PC-9 (cell line): ENCODE data around the gene UBE2L5.
A peak's percentile ranks its signal among the peaks of the same experiment; 100 is the strongest.
"Not testable (repeated sequence)": the region's sequence is repeated elsewhere in the genome, so short reads cannot be mapped to it uniquely, and the experiment has no call there.

Experiments
- CTCF ChIP-seq: fragments of 200-600 bp; sonication (generic); conservative IDR thresholded peaks from 2 replicates; pipeline ENCODE4 v1.6.1; 2017; ENCODE audit warnings: mixed run types, antibody characterized with exemption, mild to moderate bottlenecking, moderate library complexity
- EZH2 ChIP-seq: fragments of 200-600 bp; sonication (generic); IDR thresholded peaks from 2 replicates; pipeline ENCODE4 v1.8.0; 2017; ENCODE audit warnings: antibody characterized with exemption, low read depth

GRCh38 chr13:30461279-30462066, 39.2 kb downstream of the UBE2L5 start:
- TF ChIP-seq CTCF = peak; percentile 64
- TF ChIP-seq EZH2 = not testable (repeated sequence)
